ENCODE results near the gene CRACR2B. TPM values are rescaled to one million over a fixed set of nuclear protein-coding genes. Genes with fewer than 3 reads are reported as not detected.
A peak's percentile ranks its signal among the peaks of the same experiment; 100 is the strongest.

CRACR2B gene
- total RNA-seq, 6 donors from 2014 or later, result 29.0 to 157 (median 41.4) TPM

DNA sequence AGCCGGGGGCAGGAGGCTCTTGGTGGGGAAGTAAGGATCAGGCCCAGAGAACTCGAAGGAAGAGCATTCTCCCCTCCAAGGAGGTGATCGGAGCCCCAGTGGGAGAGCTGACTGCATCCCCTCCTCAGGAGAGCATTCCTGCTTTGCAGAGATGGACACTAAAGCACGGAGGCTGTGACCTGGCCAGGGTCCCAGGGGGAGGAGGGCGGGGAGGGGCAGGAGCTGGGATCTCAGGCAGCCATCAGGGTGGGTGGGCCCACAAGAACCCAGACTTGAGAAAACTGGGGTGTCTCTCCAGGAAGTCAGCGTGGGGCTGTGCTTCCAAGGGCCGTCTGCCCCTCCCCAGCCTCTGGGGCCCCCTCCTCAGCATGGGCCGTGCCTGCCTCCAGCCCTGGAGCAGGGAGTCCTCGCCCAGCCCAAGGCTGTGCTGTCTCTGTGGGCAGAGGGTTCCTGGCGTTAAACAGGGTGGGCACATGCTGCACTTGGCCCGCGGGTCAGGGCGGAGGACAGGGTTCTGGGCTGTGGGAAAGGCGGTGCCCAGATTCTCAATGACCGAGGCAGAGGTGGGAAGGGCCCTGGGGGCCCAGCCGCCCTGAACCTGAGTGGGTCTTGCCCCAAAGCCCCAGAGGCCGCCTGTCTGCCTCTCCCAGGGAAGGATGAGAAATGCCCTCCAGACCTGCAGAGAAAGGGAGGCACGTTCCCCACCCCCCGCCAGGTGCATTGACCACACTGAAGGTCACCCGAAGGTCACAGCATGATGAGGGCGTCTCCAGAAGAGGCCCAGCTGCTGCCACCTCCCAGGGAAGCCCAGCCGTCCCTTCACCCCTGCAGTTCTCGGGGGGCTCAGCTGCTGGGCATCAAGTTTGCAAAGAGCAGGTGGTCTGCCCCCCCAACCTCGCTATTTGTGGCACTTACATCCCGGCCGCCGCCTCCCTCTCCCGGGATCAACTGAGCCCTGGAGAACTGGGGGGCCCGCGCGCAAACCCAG lies 38.5 kb upstream of the CRACR2B start:
- Histone ChIP-seq H3K27me3 (peaks cover 0 to 22% (median 10%) of the 10 kb centered on the region in 4 donors), H3K4me1 (peaks cover 0 to 9% (median 1%) of the 10 kb centered on the region in 4 donors), H3K4me3 (no peak overlapping the region), H3K36me3 (peaks cover 3 to 28% (median 18%) of the 10 kb centered on the region in 4 donors), H3K9me3 (no peaks in the 10 kb centered on the region), H3K27ac (no peak overlapping the region)
- 44% methylated on average over 24 of the region's 31 CpGs; no CpG with 5 or more reads in 1 of the 2 donors for WGBS, 2 donors
- DNase-seq (peak in 1 of 2 donors; percentile 65), ATAC-seq (ENCODE audit: low FRiP score in 2 of 2) (no peak)
- no peak for TF ChIP-seq EP300 (IDR thresholded peaks at IDR 0.05)
- no peak for TF ChIP-seq POLR2A (IDR thresholded peaks at IDR 0.05)
- TF ChIP-seq, protein P1, sequence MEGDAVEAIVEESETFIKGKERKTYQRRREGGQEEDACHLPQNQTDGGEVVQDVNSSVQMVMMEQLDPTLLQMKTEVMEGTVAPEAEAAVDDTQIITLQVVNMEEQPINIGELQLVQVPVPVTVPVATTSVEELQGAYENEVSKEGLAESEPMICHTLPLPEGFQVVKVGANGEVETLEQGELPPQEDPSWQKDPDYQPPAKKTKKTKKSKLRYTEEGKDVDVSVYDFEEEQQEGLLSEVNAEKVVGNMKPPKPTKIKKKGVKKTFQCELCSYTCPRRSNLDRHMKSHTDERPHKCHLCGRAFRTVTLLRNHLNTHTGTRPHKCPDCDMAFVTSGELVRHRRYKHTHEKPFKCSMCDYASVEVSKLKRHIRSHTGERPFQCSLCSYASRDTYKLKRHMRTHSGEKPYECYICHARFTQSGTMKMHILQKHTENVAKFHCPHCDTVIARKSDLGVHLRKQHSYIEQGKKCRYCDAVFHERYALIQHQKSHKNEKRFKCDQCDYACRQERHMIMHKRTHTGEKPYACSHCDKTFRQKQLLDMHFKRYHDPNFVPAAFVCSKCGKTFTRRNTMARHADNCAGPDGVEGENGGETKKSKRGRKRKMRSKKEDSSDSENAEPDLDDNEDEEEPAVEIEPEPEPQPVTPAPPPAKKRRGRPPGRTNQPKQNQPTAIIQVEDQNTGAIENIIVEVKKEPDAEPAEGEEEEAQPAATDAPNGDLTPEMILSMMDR (IDR thresholded peaks at IDR 0.05), result no peak
- TF ChIP-seq POLR2AphosphoS5 (IDR thresholded peaks at IDR 0.05), result no peak

DNA sequence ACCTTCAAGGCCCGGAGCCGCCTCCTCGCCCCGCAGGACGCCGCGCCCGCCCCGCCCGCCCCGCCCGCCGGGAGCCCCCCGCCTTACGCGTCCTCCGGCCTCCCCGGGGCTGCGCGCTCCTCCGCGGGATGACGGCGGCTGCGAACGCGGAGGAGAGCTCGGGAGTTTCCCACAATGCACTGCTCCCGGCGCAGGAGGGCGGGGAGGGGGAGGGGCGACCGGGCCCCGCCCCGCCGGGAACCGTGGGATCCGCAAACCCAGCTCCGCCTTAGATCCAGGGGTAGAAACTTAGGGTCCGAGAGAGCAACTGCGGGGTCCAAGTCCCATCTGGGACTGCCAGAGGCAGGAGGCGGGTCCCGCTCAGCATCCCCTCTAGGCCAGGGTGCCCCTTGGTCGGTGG lies 37.8 kb upstream of the CRACR2B start, which contains the start of gene CEND1:
Gene CEND1 (minus strand): TSS at position 148 of the 400 bp plus-strand sequence. CDS start 1,514 bp downstream, outside the sequence.
- ATAC-seq (ENCODE audit: low FRiP score in 2 of 2), result peak in 1 of 2 donors; percentile 63
- no peak within 1 kb of the TSS for H3K4me3 ChIP-seq
- H3K9me3 ChIP-seq, result no peaks in the 10 kb centered on the region
- TF ChIP-seq POLR2A (IDR thresholded peaks at IDR 0.05) (no peak), POLR2AphosphoS5 (IDR thresholded peaks at IDR 0.05) (no peak), EP300 (IDR thresholded peaks at IDR 0.05) (no peak)
- TF ChIP-seq, protein P1 (IDR thresholded peaks at IDR 0.05), result no peak
- peaks cover 4 to 16% (median 5%) of the 10 kb centered on the region in 4 donors for H3K4me1 ChIP-seq
- peak in 1 of 2 donors; percentile 86 for DNase-seq
- peaks cover 0 to 22% (median 10%) of the 10 kb centered on the region in 4 donors for H3K27me3 ChIP-seq
- peaks cover 3 to 32% (median 18%) of the 10 kb centered on the region in 4 donors for H3K36me3 ChIP-seq
- H3K27ac ChIP-seq, result no peak within 1 kb of the TSS
- 17 to 23% methylated on average over 1 to 9 of the region's 44 CpGs for WGBS, 2 donors

DNA sequence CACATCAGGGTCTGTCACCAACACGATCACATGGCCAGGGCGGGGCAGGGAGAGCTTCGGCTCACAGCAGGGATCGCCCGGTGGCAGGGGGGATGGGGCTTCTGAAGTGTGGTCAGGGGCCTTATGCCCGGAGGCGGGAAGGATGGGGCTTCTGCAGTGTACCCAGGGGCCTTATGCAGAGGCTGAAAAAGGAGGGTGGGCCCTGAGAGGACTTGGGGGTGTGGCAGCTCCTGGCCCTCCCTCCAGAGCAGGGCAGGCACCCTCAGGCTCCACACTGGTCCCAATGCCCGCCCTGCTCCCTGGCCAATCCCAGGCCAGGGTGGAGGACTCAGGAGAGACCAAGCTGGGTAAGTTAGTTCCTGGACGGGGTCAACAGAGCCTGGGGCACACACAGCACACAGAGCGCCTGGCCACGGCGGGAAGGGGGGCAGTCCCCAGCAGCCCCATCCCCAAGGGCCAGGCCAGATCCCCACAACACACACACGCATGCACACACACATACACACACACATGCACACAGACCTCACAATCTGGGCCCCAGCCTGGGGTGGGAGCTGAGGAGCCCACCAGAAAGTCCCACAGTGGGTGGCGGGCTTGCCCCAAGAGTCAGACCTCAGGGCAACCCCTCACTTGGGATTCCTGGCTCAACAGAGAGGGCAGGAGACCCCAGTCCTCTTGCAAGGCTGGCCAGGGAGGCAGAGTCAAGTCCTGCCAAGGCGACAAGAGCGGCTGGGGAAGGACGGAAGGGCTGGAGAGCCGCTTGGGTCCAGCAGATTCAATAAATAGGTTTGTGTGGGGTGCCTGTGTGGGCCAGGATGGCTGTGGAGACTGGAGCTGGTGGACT lies 36.8 kb upstream of the CRACR2B start:
- no peak overlapping the region for H3K27ac ChIP-seq
- 73 to 78% methylated on average over 14 to 17 of the region's 18 CpGs for WGBS, 2 donors
- H3K27me3 ChIP-seq, result peaks cover 0 to 22% (median 10%) of the 10 kb centered on the region in 4 donors
- peaks cover 3 to 32% (median 18%) of the 10 kb centered on the region in 4 donors for H3K36me3 ChIP-seq
- no peak for ATAC-seq (ENCODE audit: low FRiP score in 2 of 2)
- H3K4me3 ChIP-seq, result no peak overlapping the region
- no peaks in the 10 kb centered on the region for H3K9me3 ChIP-seq
- peaks cover 11 to 26% (median 15%) of the 10 kb centered on the region in 4 donors for H3K4me1 ChIP-seq
- peak in 1 of 2 donors; percentile 56 for DNase-seq
- TF ChIP-seq POLR2A (IDR thresholded peaks at IDR 0.05) (no peak), POLR2AphosphoS5 (IDR thresholded peaks at IDR 0.05) (no peak), EP300 (IDR thresholded peaks at IDR 0.05) (no peak)
- TF ChIP-seq, protein P1 (IDR thresholded peaks at IDR 0.05), result no peak

DNA sequence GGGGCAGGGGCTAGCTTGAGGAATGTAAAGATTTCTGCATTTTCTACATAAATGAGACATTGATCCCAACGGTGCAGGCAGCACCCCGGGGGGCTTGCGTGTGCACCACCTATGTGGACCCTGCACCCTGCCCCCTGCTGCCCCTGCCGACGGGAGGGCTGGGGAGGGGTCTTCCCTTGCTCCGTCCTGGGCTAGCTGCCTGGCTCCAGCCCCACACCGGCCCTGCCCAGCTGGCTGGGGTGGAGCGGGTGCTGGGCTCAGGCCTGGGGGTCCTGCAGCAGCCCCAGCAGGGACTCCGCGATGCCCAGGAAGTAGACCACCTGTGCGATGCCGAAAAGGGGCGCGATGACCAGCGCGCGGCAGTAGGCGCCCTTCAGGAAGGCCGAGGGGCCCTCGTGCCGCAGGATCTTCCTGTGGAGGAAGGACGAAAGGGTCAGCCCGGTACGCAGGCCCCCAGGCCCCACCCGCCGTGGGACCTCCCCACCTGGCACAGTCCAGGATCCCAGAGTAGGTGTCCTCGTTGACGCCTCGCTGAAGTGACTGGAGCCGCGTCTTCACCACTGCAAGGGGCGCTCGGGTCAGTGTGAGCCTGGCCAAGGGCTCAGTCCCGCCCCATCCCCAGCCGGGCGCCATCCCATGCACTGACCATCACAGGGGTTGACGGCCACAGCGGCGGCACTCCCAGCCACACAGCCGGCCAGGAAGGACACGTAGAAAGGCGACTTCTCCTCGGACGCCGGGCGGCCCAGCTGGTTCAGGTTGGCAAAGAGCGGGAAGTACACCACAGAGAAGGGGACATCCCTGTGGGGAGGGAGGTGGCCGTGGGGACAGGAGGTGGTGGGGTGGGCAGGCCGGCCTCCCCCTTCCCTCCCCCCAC lies 35.8 kb upstream of the CRACR2B start:
- Histone ChIP-seq H3K4me3 (no peak overlapping the region), H3K4me1 (peaks cover 18 to 35% (median 23%) of the 10 kb centered on the region in 4 donors), H3K27ac (no peak overlapping the region), H3K27me3 (peaks cover 0 to 22% (median 10%) of the 10 kb centered on the region in 4 donors), H3K36me3 (peaks cover 3 to 32% (median 18%) of the 10 kb centered on the region in 4 donors), H3K9me3 (no peaks in the 10 kb centered on the region)
- TF ChIP-seq, protein P1 (IDR thresholded peaks at IDR 0.05), result no peak
- TF ChIP-seq POLR2A (IDR thresholded peaks at IDR 0.05) (no peak), POLR2AphosphoS5 (IDR thresholded peaks at IDR 0.05) (no peak), EP300 (IDR thresholded peaks at IDR 0.05) (no peak)
- 93 to 95% methylated on average over 34 to 40 of the region's 49 CpGs for WGBS, 2 donors
- ATAC-seq (ENCODE audit: low FRiP score in 2 of 2), result no peak
- DNase-seq, result peak in 1 of 2 donors; percentile 85

Measured in upper lobe of left lung (tissue), 6 donors.